Measurements from ENCODE around the gene CYP17A1.
"Not testable (repeated sequence)": the region's sequence is repeated elsewhere in the genome, so short reads cannot be mapped to it uniquely, and the experiment has no call there.

Gene CYP17A1

DNA sequence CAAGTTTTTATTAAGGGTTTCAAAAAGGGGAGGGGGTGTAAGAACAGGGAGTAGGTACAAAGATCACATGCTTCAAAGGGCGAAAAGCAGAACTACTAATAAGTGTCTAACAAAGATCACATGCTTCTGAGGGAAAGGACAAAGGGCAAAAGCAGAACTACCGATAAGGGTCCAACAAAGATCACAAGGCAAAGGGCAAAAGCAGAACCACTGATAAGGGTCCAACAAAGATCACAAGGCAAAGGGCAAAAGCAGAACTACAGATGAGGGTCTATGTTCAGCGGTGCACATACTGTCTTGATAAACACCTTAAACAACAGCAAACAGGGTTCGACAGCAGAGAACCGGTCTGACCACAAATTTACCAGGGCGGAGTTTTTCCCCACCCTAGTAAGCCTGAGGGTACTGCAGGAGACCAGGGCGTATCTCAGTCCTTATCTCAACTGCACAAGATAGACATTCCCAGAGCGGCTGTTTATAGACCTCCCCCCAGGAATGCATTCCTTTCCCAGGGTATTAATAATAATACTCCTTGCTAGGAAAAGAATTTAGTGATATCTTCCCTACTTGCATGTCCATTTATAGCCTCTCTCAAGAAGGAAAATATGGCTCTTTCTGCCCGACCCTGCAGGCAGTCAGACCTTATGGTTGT lies 1.2 kb upstream of the CYP17A1 start:
- not testable (repeated sequence) for H3K4me3 ChIP-seq (ENCODE audit: low read depth, low read length)

- H3K4me3 ChIP-seq (ENCODE audit: low read depth, low read length): no peak overlapping the region
Measured at GRCh38 chr10:102835007-102835482, 2.2 kb downstream of the CYP17A1 start.

DNA sequence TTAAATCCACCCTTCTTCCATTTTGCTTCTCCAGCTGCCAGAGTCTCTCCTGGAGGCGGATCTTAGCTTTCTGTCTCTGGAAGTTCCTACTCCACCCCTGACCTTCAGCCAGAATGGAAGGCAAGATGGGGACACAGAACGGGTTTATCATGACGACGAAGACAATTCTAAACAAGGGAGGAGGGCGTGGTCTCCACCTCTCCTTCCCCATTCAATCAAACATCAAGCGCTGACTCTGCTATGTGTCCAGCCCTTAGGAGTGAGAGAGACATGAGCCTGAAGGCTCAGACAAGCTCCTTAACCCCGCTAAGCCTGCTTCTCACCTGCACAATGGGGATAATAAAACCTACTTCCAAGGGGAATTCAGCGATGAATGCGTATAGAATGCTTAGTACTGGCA lies 3.1 kb downstream of the CYP17A1 start:
- H3K4me3 ChIP-seq (ENCODE audit: low read depth, low read length): no peak overlapping the region

GRCh38 chr10:102832987-102833386 lies 4.2 kb downstream of the CYP17A1 start:
- no peak overlapping the region for H3K4me3 ChIP-seq (ENCODE audit: low read depth, low read length)

DNA sequence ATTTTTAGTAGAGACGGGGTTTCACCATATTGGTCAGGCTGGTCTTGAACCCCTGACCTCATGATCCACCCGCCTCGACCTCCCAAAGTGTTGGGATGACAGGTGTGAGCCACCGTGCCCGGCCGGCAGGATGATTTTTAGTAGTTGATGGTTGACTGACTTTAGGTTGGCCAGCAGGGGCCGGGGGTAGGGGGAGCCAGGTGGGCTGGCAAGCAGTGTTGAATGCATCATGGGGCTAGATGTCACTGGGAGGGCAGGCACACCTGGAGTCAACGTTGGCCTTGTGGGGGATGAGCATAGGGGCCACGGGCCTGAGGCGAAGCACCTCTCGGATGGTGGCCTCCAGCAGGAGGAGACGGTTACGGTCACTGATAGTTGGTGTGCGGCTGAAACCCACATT lies 5.0 kb downstream of the CYP17A1 start:
- H3K4me3 ChIP-seq (ENCODE audit: low read depth, low read length): no peak overlapping the region

DNA sequence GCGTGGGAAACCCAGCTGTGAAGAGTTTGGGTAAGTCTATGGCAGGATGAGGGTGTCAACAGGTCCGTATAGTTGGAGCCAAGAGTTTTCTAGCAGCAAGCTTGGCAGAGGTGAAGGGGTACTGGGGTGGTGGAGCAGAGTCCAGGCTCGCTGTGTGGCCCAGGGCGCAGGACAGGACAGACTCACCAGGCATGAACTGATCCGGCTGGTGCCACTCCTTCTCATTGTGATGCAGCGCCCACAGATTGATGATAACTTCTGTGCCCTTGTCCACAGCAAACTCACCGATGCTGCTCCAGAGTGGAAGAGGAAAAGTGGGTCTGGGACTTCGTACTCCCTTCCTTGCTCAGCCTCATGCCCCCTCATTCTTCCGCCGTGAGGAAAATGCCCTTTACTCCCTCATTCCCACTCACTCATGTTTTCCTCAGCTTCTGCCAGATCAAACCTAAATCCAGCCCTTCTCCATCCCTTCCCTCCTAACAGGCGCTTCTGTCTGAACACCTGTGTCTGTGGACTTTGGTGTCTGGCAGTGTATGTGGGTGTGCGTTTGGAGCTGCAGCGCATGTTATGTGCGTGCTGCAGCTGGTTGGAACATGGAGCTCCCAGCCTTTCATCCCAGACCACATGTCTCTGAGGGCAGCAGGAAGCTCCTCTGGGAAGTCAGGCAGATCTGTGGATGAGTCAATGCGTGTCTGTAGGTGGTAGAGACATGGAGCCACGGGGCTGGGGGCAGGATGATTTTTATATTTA lies 5.7 kb downstream of the CYP17A1 start:
- H3K4me3 ChIP-seq (ENCODE audit: low read depth, low read length): no peak overlapping the region

DNA sequence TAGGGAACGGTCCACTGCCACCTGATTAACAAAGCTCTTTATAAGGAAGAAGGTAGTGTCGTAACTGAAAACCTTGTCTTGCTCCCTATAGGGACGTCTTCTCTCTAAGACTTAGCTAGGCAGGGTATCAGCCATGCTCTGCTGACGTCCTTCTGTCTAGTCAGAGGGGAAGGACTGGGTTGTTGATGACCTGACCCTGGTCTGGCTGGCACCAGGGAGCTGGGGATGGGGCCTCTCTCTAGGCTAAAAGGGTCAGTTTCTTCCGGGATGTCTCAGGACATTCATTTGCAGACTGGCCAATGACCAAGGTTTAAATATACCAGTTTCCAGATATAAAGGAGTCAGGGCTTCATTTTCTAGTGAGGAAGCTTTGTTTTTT lies 9.6 kb downstream of the CYP17A1 start:
- H3K4me3 ChIP-seq (ENCODE audit: low read depth, low read length): no peak overlapping the region

DNA sequence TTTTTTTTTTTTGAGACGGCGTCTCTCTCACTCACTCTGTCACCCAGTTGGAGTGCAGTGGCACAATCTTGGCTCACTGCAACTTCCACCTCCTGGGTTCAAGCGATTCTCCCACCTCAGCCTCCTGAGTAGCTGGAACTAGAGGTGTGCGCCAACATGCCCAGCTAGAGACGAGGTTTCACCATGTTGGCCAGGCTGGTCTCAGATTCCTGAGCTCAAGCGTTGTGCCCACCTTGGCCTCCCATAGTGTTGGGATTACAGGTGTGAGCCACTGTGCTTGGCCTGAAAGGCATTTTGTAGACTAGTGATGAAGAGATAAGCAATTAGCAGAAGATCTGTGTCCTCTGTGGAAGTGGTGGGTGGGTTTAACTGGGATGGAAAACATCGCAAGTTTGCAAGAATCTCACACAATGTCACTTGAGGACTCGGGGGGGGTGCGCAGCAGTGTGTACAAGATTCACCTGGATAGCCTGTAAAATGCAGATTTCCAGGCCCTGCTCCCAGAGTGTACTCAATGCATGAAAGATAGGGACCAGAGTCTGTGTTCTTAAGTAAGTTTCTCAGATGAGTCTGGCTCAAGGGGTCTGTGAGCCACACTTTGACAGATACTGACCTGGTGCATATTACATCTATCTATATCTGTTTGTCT lies 10.9 kb downstream of the CYP17A1 start:
- no peak overlapping the region for H3K4me3 ChIP-seq (ENCODE audit: low read depth, low read length)

DNA sequence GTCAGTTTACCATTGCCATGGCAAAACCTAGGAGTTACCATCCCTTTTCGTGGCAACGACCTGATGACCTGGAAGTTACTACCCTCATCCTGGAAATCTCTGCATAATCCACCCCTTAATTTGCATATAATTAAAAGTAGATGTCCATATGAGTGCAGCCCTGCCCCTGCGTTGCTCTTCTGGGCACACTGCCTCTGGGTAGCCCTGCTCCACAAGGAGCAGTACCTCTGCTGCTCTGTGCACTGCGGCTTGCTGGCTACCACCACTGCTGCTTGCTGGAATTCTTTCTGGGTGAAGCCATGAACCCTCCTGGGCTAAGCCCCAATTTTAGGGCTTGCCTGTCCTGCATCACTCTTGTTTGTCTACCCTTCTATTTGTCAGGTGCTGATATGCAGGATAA lies 12.5 kb downstream of the CYP17A1 start:
- H3K4me3 ChIP-seq (ENCODE audit: low read depth, low read length): no peak overlapping the region

- H3K4me3 ChIP-seq (ENCODE audit: low read depth, low read length): no peak overlapping the region
Measured at GRCh38 chr10:102822222-102822621, 15.0 kb downstream of the CYP17A1 start.

GRCh38 chr10:102820008-102820407 lies 17.2 kb downstream of the CYP17A1 start:
- H3K4me3 ChIP-seq (ENCODE audit: low read depth, low read length): not testable (repeated sequence)

DNA sequence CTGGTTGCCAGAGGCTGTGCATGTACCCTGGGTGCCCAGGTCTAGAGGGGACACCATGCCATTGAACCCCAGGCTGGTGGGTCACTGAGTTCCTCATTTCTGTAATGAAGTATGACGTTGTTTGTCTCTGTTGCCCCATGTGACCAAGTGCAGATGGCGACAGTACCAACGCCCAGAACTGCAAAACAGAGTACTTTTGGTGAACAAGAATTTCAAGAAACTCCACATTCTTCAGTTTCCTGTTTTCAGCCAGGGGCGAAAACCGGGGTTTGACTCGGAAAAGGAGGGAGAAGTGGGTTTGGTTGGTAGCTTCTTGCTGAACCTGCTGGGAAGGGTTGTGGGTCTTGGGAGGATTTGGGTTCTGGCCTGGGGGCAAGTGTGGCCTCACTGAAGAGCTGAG lies 18.2 kb downstream of the CYP17A1 start:
- no peak overlapping the region for H3K4me3 ChIP-seq (ENCODE audit: low read depth, low read length)

DNA sequence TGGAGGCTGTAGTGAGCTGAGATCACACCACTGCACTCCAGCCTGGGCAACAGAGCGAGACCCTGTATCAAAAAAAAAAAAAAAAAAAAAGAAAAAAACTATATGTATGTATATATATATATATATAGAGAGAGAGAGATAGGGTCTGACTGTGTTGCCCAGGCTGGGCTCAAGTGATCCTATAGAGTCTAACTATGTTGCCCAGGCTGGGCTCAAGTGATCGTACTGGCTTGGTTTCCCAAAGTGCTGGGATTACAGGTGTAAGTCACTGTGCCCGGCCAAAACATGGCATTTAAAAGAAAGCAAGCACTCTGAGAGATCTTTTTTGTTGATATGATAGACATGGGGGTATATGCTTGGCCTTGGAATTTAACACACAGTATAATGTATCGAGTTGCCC lies 20.0 kb downstream of the CYP17A1 start:
- no peak overlapping the region for H3K4me3 ChIP-seq (ENCODE audit: low read depth, low read length)

DNA sequence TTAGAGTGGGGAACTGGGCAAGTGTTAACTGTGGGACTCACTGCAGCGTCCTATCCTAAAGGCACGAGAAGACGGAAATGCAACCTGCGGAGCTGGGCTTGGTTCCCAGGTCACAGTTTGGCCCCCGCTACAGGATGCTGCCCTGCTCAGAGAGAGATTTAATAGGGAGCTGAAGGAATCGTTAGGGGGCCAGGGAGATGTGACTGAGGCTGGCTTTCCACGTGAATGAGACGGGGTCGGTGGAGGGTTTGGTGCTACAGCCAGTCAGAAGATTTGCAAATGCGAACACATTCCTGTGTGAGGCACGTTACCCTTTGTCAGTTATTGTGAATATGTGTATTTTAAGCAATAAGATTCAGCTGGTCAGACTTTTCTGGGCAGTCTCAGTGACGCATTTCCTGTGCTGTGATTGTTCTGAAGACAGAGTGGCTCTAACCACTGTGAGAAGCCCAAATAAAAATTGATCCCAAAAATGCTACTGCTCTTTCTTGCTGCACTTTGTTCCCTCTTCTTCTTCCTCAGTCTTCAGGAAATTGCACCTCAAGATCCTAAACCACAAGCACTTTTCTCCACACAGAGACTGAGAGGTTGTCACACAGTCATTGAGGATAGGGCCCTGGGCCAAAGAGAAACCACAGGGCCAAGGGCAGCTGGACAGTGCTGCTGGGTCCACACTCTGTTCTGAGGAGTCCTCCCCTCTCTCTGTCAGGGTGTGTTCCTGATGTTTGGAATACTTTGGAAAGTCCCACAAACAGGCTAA lies 21.2 kb downstream of the CYP17A1 start:
- H3K4me3 ChIP-seq (ENCODE audit: low read depth, low read length): no peak overlapping the region

DNA sequence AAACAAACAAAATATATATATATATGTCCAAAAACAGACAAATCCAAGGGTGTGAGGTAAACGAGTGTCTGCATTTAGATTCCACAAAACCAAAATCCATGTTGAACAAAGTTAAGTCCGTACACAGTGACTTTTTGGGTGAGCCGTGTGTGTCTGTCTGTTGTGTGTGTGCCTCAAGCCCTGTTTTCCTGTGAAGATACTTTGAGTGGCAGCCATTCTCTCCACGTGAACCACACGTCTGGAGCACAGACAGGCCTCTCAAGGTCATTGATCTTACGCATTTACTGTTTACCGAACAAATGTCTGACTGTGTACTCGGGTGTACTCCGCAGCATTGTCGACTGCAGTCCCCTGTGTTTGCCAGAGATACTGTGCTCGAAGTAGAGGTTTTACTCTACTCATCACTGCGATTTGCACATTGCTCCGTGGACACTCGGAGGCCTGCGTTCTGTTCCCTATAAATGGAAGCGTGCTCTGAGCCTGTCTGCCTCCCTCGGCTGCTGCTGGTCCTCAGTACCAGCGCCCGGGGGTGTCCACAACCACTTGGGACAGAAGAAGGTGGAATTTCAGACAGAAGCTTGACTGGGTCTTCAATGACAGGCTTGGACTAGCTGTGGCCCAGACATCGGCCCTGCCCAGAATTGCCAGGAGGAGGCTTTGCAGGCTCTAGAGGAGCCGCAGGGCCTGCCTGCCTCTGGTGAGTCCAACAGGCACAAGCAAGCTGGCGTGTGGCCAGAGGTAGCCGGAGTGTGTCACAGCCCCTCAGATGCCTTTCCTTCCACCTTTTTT lies 22.1 kb downstream of the CYP17A1 start:
- H3K4me3 ChIP-seq (ENCODE audit: low read depth, low read length): no peak overlapping the region

- no peak overlapping the region for H3K4me3 ChIP-seq (ENCODE audit: low read depth, low read length)
Measured at GRCh38 chr10:102814453-102814871, 22.8 kb downstream of the CYP17A1 start.

GRCh38 chr10:102813734-102814452 lies 23.3 kb downstream of the CYP17A1 start:
- H3K4me3 ChIP-seq (ENCODE audit: low read depth, low read length): no peak overlapping the region

DNA sequence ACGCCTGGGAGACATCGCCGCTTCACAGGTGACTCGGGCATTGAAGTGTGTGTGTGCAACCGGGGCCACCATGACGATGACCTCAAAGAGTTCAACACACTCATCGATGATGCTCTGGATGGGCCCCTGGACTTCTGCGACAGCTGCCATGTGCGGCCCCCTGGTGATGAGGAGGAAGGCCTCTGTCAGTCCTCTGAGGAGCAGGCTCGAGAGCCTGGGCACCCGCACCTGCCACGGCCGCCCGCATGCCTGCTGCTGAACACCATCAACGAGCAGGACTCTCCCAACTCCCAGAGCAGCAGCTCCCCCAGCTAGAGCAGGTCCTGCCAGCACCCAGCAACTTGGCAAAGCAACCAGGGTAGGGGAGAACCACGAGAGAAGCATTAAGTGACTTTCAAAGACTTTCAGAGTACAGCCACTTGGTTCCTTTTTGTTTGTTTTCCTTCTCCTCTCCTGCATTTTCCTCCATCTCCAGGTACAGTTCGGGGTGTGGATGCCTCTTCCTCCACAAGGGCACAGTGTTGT lies 24.1 kb downstream of the CYP17A1 start:
- no peak overlapping the region for H3K4me3 ChIP-seq (ENCODE audit: low read depth, low read length)

GRCh38 chr10:102812231-102812876 lies 24.9 kb downstream of the CYP17A1 start:
- no peak overlapping the region for H3K4me3 ChIP-seq (ENCODE audit: low read depth, low read length)
